Astrocyte (in vitro differentiated cells and primary cell): ENCODE data around the gene IRAK1. TPM values are rescaled to one million over a fixed set of nuclear protein-coding genes. Genes with fewer than 3 reads are reported as not detected.
"Not testable (repeated sequence)": the region's sequence is repeated elsewhere in the genome, so short reads cannot be mapped to it uniquely, and the experiment has no call there.

Experiments
- DNase-seq: peaks from one replicate; pipeline ENCODE4 v3.0.0-alpha.2; 2010; ENCODE audit warnings: low read depth
- FAIRE-seq: peaks from 2 replicates; lab custom pipeline; 2011; peaks lifted over from hg19 to GRCh38; lab: Jason Lieb, UNC
- H2AFZ ChIP-seq: 2 replicates; pipeline ENCODE4 v1.6.0; 2012; ENCODE audit warnings: low read depth, low read length, inconsistent platforms
- H3K27ac ChIP-seq: 2 replicates; pipeline ENCODE4 v1.5.1; 2011; ENCODE audit warnings: low read depth, low read length, inconsistent platforms
- H3K27me3 ChIP-seq: 2 replicates; pipeline ENCODE4 v1.6.0; 2011; ENCODE audit warnings: low read length, inconsistent platforms; ENCODE audit not compliant: insufficient read depth
- H3K36me3 ChIP-seq: 2 replicates; pipeline ENCODE4 v1.5.1; 2011; ENCODE audit warnings: low read length, inconsistent platforms; ENCODE audit not compliant: insufficient read depth
- H3K4me1 ChIP-seq: 2 replicates; pipeline ENCODE4 v1.5.1; 2011; ENCODE audit warnings: low read length, inconsistent platforms; ENCODE audit not compliant: insufficient read depth
- H3K4me2 ChIP-seq: 2 replicates; pipeline ENCODE4 v1.6.0; 2012; ENCODE audit warnings: low read length, inconsistent platforms
- H3K4me3 ChIP-seq: 2 replicates; pipeline ENCODE4 v1.5.1; 2011; ENCODE audit warnings: low read depth, mild to moderate bottlenecking, low read length, inconsistent platforms; ENCODE audit not compliant: insufficient read depth
- H3K79me2 ChIP-seq: 2 replicates; pipeline ENCODE4 v1.6.0; 2012; ENCODE audit warnings: mild to moderate bottlenecking, low read length, inconsistent platforms; ENCODE audit not compliant: insufficient read depth
- H3K9ac ChIP-seq: 2 replicates; pipeline ENCODE4 v1.6.0; 2012; ENCODE audit warnings: mild to moderate bottlenecking, low read length, inconsistent platforms
- H3K9me3 ChIP-seq: 2 replicates; pipeline ENCODE4 v1.5.1; 2012; ENCODE audit warnings: low read depth, mild to moderate bottlenecking, low read length, inconsistent platforms; ENCODE audit not compliant: insufficient read depth
- H4K20me1 ChIP-seq: 2 replicates; pipeline ENCODE4 v1.6.0; 2012; ENCODE audit warnings: low read length, inconsistent platforms; ENCODE audit not compliant: insufficient read depth
- H3K27ac Mint-ChIP-seq: one replicate; pipeline ENCODE4 v1.8.0; 2021; ENCODE audit warnings: mild to moderate bottlenecking, mixed read lengths; ENCODE audit not compliant: unreplicated experiment
- H3K27me3 Mint-ChIP-seq: one replicate; pipeline ENCODE4 v1.8.0; 2021; ENCODE audit warnings: low read depth, mixed read lengths; ENCODE audit not compliant: unreplicated experiment
- H3K36me3 Mint-ChIP-seq: one replicate; pipeline ENCODE4 v1.8.0; 2021; ENCODE audit warnings: low read depth, mixed read lengths; ENCODE audit not compliant: unreplicated experiment
- H3K4me1 Mint-ChIP-seq: one replicate; pipeline ENCODE4 v1.8.0; 2021; ENCODE audit warnings: low read depth, mixed read lengths; ENCODE audit not compliant: unreplicated experiment
- H3K4me3 Mint-ChIP-seq: one replicate; pipeline ENCODE4 v1.8.0; 2021; ENCODE audit warnings: mild to moderate bottlenecking, moderate library complexity, mixed read lengths; ENCODE audit not compliant: unreplicated experiment
- H3K9me3 Mint-ChIP-seq: one replicate; pipeline ENCODE4 v1.8.0; 2021; ENCODE audit warnings: mild to moderate bottlenecking, mixed read lengths; ENCODE audit not compliant: unreplicated experiment
- EZH2 ChIP-seq: IDR thresholded peaks from 2 replicates; pipeline ENCODE4 v1.6.1; 2012; ENCODE audit warnings: mild to moderate bottlenecking, low read length, inconsistent platforms; ENCODE audit not compliant: insufficient read depth
- total RNA-seq: library from RNA; stranded (reverse); gene quantifications from 2 replicates; pipeline ENCODE4 v1.2.1, GENCODE V29; 2021
- TF ChIP-seq, protein P1 (sequence below): IDR thresholded peaks from 2 replicates; pipeline ENCODE4 v1.5.1; 2011; ENCODE audit warnings: low read depth, mild to moderate bottlenecking, inconsistent platforms, low read length, moderate library complexity; ENCODE audit not compliant: insufficient read depth

Gene IRAK1
- total RNA-seq, 1 donor from 2014 or later = 69.6 TPM

DNA sequence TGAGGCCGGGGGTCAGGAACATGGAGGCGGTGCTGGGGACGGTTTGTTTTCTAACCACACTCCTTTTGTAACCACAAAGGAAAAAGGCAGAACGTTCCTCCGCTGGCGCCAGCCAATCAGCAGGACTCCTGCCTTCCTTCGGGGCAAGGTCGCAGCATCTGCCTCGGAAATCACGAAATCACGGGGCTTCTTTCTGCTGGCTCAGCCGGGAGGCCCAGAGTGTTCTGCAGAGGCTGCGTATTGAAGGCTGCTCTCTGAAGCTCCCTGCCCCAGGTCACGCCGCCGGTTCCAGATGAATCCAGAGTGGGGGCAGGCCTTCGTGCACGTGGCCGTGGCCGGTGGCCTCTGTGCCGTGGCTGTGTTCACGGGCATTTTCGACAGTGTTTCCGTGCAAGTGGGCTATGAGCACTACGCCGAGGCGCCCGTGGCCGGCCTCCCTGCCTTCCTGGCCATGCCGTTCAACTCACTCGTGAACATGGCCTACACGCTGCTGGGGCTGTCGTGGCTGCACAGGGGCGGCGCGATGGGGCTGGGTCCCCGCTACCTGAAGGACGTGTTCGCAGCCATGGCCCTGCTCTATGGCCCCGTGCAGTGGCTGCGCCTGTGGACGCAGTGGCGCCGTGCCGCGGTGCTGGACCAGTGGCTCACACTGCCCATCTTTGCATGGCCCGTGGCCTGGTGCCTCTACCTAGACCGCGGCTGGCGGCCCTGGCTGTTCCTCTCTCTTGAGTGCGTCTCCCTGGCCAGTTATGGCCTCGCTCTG lies 37.8 kb downstream of the IRAK1 start:
- Mint-ChIP-seq H3K27ac (no peak overlapping the region), H3K9me3 (no peaks in the 10 kb centered on the region), H3K36me3 (peaks cover 3% of the 10 kb centered on the region)

DNA sequence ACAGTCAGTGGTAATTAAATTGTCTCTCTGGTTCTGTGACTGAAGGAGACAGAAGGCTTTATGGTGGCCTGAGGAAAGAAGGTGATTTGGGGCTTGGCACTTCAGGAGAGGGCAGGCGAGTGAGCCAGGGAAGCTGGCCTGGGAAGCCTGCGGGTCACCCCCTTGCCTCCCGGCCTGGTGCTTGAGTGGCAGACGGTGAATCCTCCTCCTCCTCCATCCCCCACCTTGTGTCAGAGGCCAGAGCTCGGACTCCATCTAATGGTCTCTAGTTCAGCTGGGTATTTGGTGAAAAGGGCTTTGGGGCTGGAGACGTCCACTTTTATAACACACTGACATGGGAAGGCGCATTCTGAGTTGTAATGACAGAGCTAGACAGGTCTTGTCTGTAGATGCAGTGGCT lies 38.5 kb downstream of the IRAK1 start:
- H4K20me1 ChIP-seq = no peaks in the 10 kb centered on the region
- H3K9me3 Mint-ChIP-seq = no peaks in the 10 kb centered on the region
- no peak overlapping the region for H3K4me2 ChIP-seq
- H3K36me3 Mint-ChIP-seq = peaks cover 3% of the 10 kb centered on the region
- no peaks in the 10 kb centered on the region for H3K79me2 ChIP-seq
- H3K4me1 Mint-ChIP-seq = no peaks in the 10 kb centered on the region
- H3K27me3 ChIP-seq = no peaks in the 10 kb centered on the region
- FAIRE-seq (peak; percentile 66), DNase-seq (no peak)
- H2AFZ ChIP-seq = no peak overlapping the region
- no peaks in the 10 kb centered on the region for H3K9me3 ChIP-seq
- H3K27me3 Mint-ChIP-seq = no peaks in the 10 kb centered on the region
- TF ChIP-seq EZH2 = no peak
- TF ChIP-seq, protein P1, sequence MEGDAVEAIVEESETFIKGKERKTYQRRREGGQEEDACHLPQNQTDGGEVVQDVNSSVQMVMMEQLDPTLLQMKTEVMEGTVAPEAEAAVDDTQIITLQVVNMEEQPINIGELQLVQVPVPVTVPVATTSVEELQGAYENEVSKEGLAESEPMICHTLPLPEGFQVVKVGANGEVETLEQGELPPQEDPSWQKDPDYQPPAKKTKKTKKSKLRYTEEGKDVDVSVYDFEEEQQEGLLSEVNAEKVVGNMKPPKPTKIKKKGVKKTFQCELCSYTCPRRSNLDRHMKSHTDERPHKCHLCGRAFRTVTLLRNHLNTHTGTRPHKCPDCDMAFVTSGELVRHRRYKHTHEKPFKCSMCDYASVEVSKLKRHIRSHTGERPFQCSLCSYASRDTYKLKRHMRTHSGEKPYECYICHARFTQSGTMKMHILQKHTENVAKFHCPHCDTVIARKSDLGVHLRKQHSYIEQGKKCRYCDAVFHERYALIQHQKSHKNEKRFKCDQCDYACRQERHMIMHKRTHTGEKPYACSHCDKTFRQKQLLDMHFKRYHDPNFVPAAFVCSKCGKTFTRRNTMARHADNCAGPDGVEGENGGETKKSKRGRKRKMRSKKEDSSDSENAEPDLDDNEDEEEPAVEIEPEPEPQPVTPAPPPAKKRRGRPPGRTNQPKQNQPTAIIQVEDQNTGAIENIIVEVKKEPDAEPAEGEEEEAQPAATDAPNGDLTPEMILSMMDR = no peak
- no peak overlapping the region for H3K9ac ChIP-seq
- H3K27ac Mint-ChIP-seq = peak overlapping the region; percentile 12
- H3K36me3 ChIP-seq = no peaks in the 10 kb centered on the region
- H3K4me1 ChIP-seq = no peaks in the 10 kb centered on the region
- no peak overlapping the region for H3K4me3 ChIP-seq
- H3K27ac ChIP-seq = no peak overlapping the region
- H3K4me3 Mint-ChIP-seq = no peak overlapping the region

More for the DNA sequence above, 37.8 kb downstream of the IRAK1 start:
- H2AFZ ChIP-seq = no peak overlapping the region
- Mint-ChIP-seq H3K27me3 (no peaks in the 10 kb centered on the region), H3K4me1 (no peaks in the 10 kb centered on the region), H3K4me3 (no peak overlapping the region)
- H4K20me1 ChIP-seq = no peaks in the 10 kb centered on the region
- H3K36me3 ChIP-seq = no peaks in the 10 kb centered on the region
- DNase-seq = no peak
- no peak overlapping the region for H3K27ac ChIP-seq
- no peak overlapping the region for H3K4me3 ChIP-seq
- H3K9ac ChIP-seq = no peak overlapping the region
- no peak for FAIRE-seq
- H3K79me2 ChIP-seq = no peaks in the 10 kb centered on the region
- H3K4me2 ChIP-seq = no peak overlapping the region
- no peak for TF ChIP-seq EZH2
- TF ChIP-seq, protein P1 = no peak
- H3K27me3 ChIP-seq = no peaks in the 10 kb centered on the region
- H3K4me1 ChIP-seq = no peaks in the 10 kb centered on the region
- no peaks in the 10 kb centered on the region for H3K9me3 ChIP-seq

DNA sequence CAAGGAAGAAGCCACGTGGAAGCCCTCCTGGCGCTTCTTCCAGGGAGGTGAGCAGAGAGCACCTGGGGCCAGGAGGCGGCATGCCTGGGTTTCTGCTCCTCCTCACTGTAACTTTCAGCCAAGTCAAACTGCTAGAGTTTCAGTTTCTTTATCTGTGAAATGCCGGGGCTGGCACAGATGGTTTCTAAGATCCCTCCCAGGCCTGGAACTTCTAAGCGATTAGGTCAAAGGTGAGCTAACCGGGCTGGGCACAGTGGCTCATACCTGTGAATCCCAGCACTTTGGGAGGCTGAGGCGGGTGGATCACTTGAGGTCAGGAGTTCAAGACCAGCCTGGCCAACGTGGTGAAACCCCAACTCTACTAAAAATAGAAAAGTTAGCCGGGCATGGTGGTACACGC lies 39.3 kb downstream of the IRAK1 start:
- not testable (repeated sequence) for H4K20me1 ChIP-seq, H3K27me3 Mint-ChIP-seq, H3K27ac Mint-ChIP-seq, H3K4me1 Mint-ChIP-seq, H3K9me3 ChIP-seq, H3K36me3 Mint-ChIP-seq, H2AFZ ChIP-seq, H3K9ac ChIP-seq, H3K36me3 ChIP-seq, H3K4me2 ChIP-seq, H3K4me1 ChIP-seq, H3K4me3 ChIP-seq, H3K79me2 ChIP-seq, DNase-seq, H3K9me3 Mint-ChIP-seq, H3K27ac ChIP-seq, H3K27me3 ChIP-seq, H3K4me3 Mint-ChIP-seq
- FAIRE-seq = peak; percentile 80
